ENCODE results near the gene DTNA. TPM values are rescaled to one million over a fixed set of nuclear protein-coding genes. Genes with fewer than 3 reads are reported as not detected.
"Not testable (repeated sequence)": the region's sequence is repeated elsewhere in the genome, so short reads cannot be mapped to it uniquely, and the experiment has no call there.

The DTNA gene
- total RNA-seq, 1 donor from 2014 or later: 0.25 TPM

DNA sequence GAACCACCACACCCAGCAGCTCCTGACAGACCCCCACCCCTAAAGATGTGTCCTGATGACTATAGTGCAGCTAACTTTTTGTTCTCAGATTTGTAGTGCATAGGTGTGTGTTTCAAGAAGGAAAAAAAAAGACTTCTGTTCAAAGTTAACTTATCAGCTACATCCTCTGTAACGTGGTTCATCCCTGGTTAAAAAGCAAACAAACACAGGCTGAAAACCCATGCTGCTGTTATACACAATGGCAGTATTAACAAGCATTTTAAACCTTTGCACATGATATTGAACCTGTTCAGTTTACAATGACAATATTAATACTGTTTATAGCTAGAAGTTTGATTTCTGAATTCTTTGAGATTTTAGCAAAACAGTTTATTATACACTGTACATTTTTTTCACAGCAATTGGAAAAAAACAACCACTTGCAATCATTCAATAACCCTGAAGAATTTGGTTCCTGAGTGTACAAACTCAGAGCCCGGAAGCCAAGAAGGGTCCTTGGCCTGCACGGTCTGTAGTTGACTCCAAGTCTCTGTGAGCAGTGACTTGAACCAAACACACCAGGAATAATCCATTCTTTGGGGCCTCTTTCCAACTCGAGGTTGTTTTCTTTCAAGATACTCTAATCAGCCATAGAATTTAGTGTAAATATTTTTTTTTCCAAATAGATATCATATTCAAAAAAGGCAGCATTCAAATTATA, 177.9 kb downstream of the DTNA start:
- intact Hi-C loops (cut with micrococcal nuclease): no loop called here

GRCh38 chr18:34890486-34891085, 180.5 kb downstream of the DTNA start:
- intact Hi-C loops (cut with micrococcal nuclease): no loop called here

DNA sequence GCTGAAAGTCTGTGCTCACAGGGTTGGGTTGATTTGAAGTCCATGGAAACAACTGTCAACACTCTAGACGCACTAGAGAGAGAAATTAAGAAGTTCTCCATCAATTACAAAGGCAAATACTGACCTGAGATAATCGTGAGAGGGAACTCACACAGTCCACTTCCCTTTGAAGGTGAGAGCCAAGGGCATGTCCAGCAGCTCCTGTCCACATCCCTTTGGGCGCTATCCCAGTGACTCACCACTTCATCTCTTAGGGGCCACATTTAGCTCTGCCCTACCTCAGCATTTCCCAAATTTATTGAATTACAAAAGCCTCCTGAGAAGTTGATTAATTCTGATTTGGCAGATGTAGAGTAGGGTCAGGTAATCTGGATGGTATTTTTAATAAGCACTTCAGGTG, 182.3 kb downstream of the DTNA start:
- intact Hi-C loops (cut with micrococcal nuclease): no loop called here

GRCh38 chr18:34893239-34893638, 183.1 kb downstream of the DTNA start:
- intact Hi-C loops (cut with micrococcal nuclease): no loop called here

DNA sequence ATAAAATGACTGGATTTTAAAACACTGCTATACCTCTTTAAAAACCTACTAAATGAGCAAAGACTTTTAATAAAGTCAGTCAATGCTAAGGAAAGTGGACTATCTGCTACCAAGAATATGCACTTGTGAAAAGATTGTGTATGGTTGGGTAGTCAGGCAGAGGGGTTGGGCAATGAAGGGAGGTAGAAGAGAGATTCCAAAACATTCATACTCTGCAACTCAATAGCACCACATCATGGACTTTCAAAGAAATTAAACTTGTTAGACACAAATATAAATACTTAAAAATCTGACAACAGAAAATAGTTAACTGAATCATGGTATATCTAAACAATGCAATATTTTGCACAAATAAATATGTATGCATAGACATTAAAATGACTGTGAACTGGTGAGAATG, 191.2 kb downstream of the DTNA start:
- intact Hi-C loops (cut with micrococcal nuclease): no loop called here

GRCh38 chr18:34904994-34905393, 194.9 kb downstream of the DTNA start:
- intact Hi-C loops (cut with micrococcal nuclease): no loop called here

DNA sequence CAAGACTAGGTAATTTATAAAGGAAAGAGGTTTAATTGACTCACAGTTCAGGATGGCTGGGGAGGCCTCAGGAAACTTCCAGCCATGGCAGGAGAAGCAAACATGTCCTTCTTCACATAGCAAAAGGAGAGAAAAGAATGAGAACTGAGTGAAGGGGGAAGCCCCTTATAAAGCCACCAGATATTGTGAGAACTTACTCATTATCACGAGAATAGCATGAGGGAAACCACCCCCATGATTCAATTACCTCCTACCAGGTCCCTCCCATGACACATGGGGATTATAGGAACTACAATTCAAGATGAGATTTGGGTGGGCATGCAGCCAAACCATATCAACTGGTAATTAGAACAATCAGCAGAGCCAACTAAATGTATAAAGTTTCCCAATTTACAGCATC, 196.9 kb downstream of the DTNA start:
- intact Hi-C loops (cut with micrococcal nuclease): not testable (repeated sequence)

- intact Hi-C loops (cut with micrococcal nuclease): loop anchor here (10.0 kb wide), 1 partner anchor 45 kb away; no protein-coding TSS in a partner anchor
Measured at GRCh38 chr18:34909637-34910364, 199.7 kb downstream of the DTNA start.

GRCh38 chr18:34911081-34911480, 201.0 kb downstream of the DTNA start:
- intact Hi-C loops (cut with micrococcal nuclease): loop anchor here (10.0 kb wide), 1 partner anchor 46 kb away; no protein-coding TSS in a partner anchor

- intact Hi-C loops (cut with micrococcal nuclease): loop anchor here (10.0 kb wide), 1 partner anchor 47 kb away; no protein-coding TSS in a partner anchor
Measured at GRCh38 chr18:34911661-34912384, 201.7 kb downstream of the DTNA start.

DNA sequence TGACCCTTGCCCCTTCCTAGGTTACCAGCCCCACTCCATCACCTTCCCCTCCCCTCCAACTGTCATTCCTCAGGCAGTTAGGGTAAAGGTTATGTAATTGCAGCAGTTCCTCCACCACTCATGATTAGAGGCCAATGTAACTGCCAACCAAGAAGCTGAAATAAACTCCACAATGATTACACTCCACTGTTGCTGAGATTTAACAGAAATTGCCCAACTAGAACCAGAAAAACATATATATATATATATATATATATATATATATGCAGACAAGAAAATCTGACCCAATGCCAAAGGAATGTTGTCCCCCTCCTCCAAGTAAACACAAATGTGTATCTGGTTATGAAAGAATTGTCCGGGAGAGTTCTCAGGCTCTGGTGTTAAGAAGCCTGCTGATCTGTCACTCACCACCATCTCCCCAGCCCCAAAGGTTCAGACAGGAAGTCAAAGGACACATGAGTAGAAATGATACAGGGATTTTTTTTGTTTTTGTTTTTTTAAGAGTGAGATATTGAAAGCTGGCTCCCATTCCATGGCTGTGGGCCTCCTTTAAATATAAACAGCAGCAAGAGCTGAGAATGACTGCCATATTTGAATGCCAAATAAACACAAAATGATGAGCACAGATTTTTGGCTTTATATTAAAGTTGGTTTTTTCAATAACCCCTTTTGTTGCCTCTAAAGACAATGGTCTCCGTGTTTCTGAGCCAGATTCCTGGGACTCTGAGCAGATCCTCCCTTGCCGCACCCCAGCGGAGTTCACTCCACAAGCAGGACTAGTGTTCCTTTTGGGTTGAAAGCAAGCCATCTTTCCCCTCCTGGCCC, 204.0 kb downstream of the DTNA start:
- intact Hi-C loops (cut with micrococcal nuclease): loop anchor here (10.0 kb wide), 1 partner anchor 49 kb away; no protein-coding TSS in a partner anchor

DNA sequence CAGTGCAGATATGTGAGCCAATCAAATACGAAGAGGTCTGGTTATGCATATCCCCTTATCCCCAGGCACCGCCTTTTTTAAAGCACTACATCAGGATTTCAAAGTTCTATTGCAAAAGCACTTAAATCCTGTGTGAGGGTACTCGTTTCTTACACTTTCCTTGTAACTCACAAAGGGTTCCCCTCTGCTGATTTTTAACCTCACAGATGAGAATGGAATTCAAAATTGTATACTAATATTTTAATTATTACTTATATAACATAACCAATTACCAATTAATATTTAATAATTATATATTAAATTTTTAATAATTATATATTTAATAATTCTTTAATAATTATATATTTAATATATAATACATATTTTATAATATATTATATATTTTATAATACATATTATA, 204.9 kb downstream of the DTNA start:
- intact Hi-C loops (cut with micrococcal nuclease): loop anchor here (10.0 kb wide), 1 partner anchor 50 kb away; no protein-coding TSS in a partner anchor

- intact Hi-C loops (cut with micrococcal nuclease): loop anchor here (10.0 kb wide), 1 partner anchor 52 kb away; no protein-coding TSS in a partner anchor
Measured at GRCh38 chr18:34916539-34916938, 206.4 kb downstream of the DTNA start.

DNA sequence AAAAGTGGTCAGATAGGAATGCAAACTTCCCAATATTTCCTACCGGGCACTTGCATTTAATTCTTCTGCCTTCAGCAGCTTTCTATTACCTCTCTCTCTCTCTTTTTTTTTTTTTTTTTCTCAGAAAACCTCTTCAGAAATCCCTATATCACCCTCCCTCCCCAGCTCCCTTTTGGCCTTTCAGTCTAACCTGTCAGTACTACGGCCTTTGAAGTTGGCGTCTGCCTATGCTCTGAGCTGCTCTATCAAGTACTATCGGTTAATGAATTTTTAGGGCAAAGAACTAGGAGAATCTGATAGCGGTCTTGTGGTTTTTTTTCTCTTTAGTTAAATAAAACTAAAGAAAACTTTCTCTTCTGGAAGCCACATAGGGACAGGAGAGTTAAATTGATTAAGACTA, 208.8 kb downstream of the DTNA start:
- intact Hi-C loops (cut with micrococcal nuclease): loop anchor here (10.0 kb wide), 1 partner anchor 54 kb away; no protein-coding TSS in a partner anchor

DNA sequence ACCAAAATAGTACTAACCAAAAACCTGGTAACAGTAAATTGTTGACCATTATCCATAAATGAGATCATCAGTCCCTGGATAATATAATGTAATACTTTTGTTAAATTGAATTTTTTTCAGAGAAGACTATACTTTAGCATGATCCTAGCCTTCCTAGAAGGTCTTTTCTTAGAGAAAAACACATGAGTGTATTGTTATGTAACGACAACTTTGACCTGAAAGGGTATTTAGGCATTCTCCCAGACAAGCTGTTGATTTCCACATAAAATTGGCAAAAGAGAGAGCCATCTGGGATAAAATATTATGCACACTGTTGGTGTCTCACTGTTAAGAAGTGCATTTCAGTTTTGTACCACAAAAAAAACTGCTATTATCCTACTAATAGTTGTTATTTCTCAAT, 211.1 kb downstream of the DTNA start:
- intact Hi-C loops (cut with micrococcal nuclease): no loop called here

DNA sequence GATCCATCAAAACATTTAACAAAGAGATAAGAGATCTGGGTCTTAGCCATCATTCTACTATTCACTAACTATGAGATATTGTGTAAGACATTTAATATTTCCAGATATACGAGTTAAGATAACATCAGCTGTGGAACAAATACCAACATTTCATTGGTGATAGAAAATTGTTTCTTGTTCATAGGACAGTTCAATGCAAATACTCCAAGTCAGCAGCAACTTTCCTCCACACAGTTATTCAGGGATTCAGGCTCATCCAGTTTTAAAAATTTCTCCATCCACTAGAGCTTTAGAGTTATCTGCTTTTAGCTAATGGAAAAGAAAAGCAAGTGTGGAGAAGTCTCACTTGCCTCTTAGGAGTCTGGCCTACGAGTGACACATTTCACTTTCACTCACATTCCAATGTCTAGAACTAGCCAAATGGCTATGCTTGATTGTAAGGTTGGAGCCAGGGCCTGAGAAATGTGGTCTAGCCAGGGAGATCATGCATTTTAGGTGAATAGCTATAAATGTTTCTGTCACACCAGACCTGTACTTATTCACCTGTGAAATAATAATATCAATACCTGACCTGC, 211.8 kb downstream of the DTNA start:
- intact Hi-C loops (cut with micrococcal nuclease): no loop called here

DNA sequence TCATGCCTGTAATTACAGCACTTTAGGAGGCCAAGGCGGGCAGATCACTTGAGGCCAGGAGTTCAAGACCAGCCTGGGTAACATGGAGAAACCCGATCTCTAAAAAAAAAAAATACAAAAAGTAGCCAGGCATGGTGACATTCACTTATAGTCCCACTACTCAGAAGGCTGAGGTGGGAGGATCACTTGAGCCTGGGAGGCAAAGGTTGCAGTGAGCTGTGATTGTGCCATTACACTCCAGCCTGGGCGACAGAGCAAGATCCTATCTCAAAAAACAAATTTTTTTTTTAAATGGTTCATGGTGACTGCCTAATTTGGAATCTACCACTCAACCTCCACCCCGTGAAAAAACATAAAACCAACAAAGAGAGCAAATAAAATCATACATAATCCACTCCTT, 212.5 kb downstream of the DTNA start:
- intact Hi-C loops (cut with micrococcal nuclease): not testable (repeated sequence)

DNA sequence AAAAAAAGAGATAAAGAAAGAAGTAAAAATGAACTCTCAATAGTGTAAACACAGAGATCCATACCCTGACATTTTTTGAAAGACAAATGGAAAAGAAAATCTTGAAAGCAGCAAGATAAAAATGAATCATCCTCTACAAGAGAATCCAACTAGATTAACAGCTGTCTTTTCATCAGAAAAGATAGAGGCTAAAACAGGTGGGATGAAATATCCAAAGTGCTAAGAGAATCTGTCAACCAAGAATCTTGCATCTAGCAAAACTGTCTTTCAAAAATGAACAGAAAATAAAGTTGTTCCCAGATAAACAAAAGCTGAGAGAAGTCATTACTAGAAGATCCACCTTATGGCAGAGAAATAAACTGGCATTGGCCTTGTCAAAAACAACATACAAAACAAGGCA, 213.8 kb downstream of the DTNA start:
- intact Hi-C loops (cut with micrococcal nuclease): no loop called here

GRCh38 chr18:34926683-34927082, 216.6 kb downstream of the DTNA start:
- intact Hi-C loops (cut with micrococcal nuclease): no loop called here

GRCh38 chr18:34928088-34928753, 218.1 kb downstream of the DTNA start:
- intact Hi-C loops (cut with micrococcal nuclease): no loop called here
